ENCODE data around the gene TREML2.

DNA sequence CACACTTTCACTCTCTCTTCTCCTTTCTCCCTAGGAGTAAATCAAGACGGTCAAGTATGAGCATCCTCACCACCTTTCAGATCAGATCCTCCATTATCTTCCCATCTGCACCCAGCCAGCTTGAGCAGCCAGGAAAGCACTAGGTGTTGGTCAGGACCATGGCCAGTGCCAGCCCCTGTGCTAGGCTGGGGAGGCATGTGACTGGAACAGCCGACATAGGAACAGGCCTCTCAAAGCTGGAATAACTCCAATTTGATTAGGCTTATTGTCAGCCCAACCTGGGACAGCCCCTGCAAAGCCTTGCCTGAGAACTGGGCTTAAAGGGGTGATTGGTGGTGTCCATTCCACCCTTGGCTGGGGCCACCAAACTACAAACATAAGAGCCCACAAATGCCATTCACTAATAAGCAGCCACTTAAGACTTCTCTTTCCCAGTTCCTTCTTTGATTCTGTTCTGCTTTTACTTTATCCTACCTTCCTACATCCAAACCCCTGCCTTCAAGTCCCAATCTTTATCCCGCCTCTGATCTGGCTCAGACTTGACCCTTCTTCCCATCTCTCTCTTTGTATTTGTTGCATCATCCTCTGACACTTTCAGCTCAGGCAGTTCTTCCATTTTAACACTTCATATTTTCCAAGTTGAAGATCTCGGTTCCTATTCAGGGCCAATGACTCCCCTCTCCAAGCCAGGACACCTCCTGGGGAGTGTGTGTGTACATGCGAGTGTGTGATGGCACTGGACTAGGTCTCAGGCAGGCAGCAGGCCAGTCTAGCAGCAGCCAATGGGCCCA, 33.6 kb downstream of the TREML2 start:
- TF ChIP-seq, protein P1, sequence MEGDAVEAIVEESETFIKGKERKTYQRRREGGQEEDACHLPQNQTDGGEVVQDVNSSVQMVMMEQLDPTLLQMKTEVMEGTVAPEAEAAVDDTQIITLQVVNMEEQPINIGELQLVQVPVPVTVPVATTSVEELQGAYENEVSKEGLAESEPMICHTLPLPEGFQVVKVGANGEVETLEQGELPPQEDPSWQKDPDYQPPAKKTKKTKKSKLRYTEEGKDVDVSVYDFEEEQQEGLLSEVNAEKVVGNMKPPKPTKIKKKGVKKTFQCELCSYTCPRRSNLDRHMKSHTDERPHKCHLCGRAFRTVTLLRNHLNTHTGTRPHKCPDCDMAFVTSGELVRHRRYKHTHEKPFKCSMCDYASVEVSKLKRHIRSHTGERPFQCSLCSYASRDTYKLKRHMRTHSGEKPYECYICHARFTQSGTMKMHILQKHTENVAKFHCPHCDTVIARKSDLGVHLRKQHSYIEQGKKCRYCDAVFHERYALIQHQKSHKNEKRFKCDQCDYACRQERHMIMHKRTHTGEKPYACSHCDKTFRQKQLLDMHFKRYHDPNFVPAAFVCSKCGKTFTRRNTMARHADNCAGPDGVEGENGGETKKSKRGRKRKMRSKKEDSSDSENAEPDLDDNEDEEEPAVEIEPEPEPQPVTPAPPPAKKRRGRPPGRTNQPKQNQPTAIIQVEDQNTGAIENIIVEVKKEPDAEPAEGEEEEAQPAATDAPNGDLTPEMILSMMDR (IDR thresholded peaks at IDR 0.05; ENCODE audit: low read depth, low read length), result no peak
- TF ChIP-seq EZH2phosphoT487 (IDR thresholded peaks at IDR 0.05; ENCODE audit: low read depth), result no peak
